Eye (tissue), 1 donor: Measurements from ENCODE around the gene SMC6.

Source experiments
- DNase-seq: peaks from one replicate; pipeline ENCODE4 v3.0.0-alpha.2; 2015

SMC6 gene

DNA sequence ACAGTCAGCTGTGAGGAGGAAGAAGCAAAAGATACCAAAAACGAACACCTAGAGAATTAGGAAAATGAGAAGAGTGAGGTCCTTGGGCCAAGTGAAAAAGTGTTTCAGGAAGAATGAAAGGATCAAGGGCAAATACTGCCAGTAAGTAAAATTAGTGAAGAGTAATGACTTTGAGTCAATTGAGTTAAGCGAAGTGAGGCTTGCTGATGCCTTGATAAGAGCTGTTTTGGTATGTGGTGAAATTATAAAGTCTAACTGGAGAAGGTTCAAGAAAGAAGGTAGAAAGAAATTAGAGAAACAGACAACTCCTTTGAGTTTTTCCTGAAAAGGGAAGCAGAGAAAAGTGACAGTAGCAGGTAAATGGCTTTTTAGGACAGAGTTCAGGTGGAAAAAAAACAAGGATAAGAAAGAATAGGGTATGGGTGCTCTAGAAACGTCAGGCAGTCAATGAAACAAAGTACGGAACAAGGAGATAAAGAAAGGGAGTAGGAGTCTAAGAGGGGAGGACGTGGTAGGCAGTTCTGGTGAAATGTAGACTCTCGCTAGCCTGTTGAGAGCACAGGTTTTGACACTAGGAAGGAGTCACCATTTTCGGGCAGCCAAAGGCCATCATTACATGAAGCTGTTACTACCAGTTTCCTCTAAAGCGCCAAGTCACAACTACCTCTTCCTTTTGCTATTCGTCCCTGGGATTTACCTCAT lies 42.9 kb downstream of the SMC6 start:
- no peak for DNase-seq

DNA sequence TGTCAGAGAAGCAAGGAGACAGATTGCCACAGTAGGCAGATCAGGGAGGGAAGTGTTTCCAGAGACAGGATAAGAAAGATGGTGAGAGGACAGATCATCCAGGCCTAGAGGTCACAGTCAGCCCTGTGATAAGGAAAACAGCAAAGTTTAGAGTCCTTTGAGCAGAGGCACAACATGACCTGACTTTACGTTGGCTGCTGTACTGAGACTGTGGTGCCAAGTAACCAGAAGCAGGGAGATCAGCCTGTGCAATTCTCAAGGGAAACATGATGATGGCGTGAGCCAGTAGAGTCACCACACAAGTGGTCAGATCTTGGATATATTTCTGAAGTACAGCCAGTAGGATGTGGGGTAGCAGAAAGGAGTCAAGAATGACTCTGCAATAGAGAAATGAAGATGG lies 43.7 kb downstream of the SMC6 start:
- no peak for DNase-seq

- DNase-seq = no peak
Measured at GRCh38 chr2:17708501-17708900, 45.1 kb downstream of the SMC6 start.

- DNase-seq = no peak
Measured at GRCh38 chr2:17706845-17707244, 46.8 kb downstream of the SMC6 start.

DNA sequence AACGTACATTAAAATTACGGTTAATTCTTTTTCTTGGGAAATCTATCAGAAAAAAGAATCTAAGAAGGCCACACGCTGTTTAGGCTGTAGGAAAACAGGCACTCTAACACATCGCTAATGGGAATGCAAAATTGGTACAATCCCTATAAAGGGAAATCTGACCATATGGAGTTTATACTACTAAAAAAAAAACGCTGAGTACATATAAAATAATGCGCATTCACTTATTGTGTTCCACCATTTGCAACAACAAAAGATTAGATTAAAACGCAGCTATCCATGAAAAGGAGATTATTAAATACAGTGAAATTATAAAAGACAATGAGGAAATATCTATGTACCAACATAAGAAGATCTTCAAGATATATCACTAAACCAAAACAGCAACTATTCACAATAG lies 62.8 kb downstream of the SMC6 start:
- no peak for DNase-seq

- no peak for DNase-seq
Measured at GRCh38 chr2:17689010-17689409, 64.6 kb downstream of the SMC6 start.

DNA sequence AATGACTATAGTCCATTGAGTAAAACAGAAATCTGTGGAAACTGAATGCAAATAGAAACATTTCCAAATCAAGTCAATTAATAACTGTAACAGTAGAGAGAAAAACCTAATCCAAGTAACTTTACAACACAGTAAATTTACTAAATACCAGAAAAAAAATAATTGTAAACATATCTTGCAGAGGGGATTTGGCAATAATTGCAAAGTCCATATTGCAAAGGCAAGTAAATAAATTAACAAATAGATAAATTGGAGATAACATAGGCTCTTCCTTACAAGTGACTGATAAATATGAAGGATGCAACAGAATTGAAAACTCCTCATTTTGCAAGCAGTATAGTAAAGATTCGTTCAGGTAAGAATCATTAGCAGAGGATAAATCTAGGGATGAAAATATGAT lies 65.0 kb downstream of the SMC6 start:
- DNase-seq = no peak

GRCh38 chr2:17683981-17684380 lies 69.6 kb downstream of the SMC6 start:
- DNase-seq = no peak

GRCh38 chr2:17682098-17682857 lies 71.3 kb downstream of the SMC6 start:
- DNase-seq = no peak

GRCh38 chr2:17680119-17680518 lies 73.5 kb downstream of the SMC6 start:
- no peak for DNase-seq

- no peak for DNase-seq
Measured at GRCh38 chr2:17674817-17675216, 78.8 kb downstream of the SMC6 start.

DNA sequence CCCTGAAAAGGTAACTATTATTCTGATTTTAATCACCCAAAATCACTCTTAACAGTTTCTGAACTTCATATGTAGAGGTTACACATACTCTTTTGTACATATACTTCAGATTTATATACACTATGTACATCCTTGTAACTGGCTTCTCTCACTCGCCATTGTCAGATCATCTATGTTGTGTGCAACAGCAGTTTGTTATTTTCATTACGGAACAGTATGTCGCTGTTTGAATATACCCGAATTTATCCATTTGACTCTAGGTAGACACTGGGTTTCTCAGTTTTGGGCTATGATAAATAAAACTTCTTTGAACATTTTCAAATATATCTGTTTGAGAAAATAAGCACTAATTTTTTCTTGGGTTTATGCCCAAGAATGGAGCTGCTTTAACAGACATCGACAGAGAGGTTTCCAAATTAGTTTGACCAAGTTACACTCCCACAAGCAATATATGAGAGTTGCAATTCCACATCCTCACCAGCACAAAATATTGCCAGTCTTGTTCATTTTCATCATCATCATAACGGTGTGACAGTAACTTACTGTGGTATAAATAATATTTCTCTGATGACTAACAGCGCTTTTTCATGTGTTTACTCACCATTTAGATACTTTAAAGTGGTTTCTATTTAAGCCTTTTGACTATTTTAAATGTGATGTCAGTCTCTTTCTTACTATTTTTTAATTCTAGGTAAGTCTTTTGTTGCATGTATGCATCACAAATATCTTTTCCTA lies 80.9 kb downstream of the SMC6 start:
- DNase-seq = no peak

DNA sequence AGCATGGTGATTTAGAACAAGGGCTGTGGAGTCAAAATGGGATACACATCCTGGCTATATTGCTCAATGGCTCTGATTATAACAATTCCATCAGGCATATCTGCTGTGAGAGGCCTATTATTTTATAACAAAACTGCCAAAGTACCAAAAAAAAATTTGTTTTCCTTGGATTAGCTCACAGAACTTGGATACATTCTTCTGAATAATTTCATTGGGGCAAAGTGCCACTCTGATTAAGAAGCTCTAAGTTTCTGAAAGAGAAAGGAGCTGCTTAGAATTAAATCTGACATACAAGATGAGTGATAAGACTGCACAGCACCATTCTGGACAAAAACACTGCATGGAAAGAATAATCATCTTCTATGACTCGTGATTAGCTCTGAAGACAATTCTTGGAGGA lies 85.7 kb downstream of the SMC6 start:
- DNase-seq = no peak

DNA sequence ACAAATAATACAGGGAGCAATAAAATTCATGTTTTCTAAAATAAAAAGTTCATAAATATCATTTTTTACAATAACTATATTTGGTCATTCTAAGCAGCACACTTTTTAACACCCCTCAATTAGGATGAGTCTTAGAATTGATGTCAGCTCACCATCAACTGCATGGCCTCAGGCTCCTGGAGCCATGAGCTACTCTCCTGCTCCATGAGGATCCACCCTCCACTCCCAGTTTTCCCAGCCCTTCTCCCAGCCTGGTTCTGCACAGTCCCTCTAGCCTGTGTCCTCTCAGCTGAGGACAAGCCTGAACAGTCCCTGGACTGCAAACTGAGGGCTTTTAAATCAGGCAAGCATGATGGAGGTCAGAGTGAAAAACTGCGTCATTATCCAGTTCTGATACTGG lies 89.1 kb downstream of the SMC6 start:
- no peak for DNase-seq

- DNase-seq = no peak
Measured at GRCh38 chr2:17662723-17663122, 90.9 kb downstream of the SMC6 start.

GRCh38 chr2:17661460-17661859 lies 92.2 kb downstream of the SMC6 start:
- DNase-seq = no peak

- DNase-seq = no peak
Measured at GRCh38 chr2:17660219-17660618, 93.4 kb downstream of the SMC6 start.

DNA sequence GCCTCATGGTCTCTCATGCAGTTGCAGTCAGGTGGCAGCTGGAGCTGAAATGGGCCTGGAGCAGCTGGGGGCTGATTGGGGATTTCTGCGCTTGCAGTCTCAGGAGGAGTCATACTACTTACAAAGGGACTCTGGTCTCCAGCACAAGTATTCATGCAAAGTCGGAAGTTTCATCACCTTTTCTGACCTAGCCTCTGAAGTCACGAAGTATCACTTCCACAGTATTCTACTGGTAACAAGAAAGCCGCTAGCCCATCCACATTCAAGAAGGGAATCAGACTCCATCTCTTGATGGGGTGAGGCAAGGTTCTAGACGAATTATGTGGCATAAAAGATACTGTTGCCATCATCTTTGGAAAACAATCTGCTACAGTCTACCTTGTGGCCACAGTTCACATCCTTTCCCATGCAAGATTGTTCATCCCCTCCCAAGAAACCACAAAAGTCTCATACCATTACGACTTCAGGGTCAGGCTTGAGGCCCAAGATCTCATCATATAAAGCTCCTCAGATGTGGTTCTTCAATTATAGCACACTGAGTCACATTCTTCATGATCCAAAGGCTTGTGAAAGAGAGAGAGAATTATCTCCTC lies 95.3 kb downstream of the SMC6 start:
- DNase-seq = no peak

DNA sequence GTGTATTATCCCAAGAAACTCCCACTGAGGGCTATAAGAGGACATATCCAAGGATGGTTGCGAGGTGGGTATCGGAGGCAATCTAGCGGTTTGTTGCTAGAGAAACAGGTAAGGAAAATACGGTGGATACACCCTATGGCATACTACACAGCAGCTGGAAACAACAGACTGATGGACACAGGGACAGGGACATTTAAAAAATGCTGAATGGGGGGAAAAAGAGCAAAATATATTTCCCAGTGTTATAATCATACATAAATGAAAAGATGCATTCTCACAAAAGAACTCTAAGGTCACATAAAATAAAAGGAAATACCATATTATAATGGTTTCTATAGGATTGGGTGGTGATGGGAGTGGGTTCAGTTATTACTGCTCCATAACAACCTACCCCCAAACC lies 95.9 kb downstream of the SMC6 start:
- DNase-seq = no peak

DNA sequence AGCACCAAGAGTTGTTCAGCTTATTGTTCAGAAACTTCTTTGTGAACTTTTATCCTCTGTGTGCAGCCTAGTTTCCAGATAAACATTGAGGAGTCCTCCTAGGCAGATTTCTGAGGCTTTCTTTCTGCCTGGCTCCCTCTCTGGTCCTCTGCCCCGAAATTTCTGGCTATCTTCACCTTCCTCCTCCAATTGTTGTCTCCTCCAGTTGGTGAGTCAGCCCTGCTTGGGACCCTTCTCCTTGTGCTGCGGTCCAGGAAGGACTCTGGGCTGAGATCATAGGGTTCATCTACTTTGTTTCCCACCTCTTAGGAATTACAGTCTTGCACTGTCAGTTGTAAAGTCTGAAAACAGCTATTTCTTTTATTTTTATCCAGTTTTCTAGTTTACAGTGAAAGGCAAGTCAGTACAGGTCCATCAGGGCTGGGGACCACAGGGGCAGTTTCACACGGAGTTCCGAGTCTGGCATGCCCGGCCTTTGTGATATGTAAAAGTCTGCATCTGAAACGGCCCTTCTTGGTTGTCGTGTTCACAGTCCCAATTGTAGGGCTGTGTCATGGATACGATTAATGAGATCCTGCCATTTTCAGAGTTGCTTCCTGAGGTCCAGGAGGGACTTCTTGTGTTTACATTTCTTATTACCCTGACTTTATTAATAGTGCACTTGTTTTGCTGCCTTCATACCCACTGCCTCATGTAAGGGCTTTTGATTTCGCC lies 100.8 kb downstream of the SMC6 start:
- DNase-seq = no peak

DNA sequence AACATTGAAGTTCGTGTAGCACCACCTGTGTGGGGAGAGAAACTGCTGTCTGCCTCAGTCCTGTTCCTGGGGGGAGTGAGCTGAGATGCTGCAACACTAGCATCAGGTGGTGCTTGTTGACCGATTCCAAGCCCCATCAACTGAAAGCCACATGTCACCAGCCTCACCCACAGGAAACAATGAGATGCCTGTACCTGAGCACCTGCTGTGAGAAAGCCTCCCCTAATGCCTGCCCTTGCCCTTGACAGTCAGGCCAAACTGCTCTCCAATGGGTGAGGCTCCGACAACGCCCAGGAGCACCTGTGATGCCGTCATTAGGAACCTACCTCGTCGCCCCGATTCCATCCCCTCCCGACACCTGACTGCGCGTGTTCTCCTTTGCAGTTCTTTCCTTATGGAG lies 104.6 kb downstream of the SMC6 start:
- no peak for DNase-seq

- no peak for DNase-seq
Measured at GRCh38 chr2:17648581-17648980, 105.0 kb downstream of the SMC6 start.
